MCF 10A (cell line): ENCODE measurements around the gene NFS1. TPM values are rescaled to one million over a fixed set of nuclear protein-coding genes. Genes with fewer than 3 reads are reported as not detected.

Experiments used
- BruUV-seq: library from RNA; stranded (reverse); fragments of 400-500 nt; replicated peaks from 2 replicates; lab custom pipeline; 2021; lab: Mats Ljungman, UMichigan
- CTCF ChIA-PET: fragments of 300-600 bp; sonication (Branson Sonifier 250); formaldehyde crosslinking; extraction: SDS; loops from one replicate; lab custom pipeline; 2021; ENCODE audit warnings: antibody characterized with exemption, inconsistent platforms; lab: Yijun Ruan, JAX
- POLR2A ChIA-PET: fragments of 300-600, 350-650 bp; sonication (Branson Sonifier 250); formaldehyde crosslinking; extraction: SDS; loops from one replicate; lab custom pipeline; 2020; ENCODE audit warnings: antibody characterized with exemption, inconsistent platforms; lab: Yijun Ruan, JAX
- DNase-seq: peaks from one replicate; pipeline ENCODE4 v3.0.0-alpha.2; 2018; ENCODE audit not compliant: unreplicated experiment
- H3K27ac Mint-ChIP-seq: one replicate; pipeline ENCODE4 v1.8.0; 2022; ENCODE audit warnings: mild to moderate bottlenecking, low read depth, mixed read lengths; ENCODE audit not compliant: unreplicated experiment
- H3K27me3 Mint-ChIP-seq: one replicate; pipeline ENCODE4 v1.8.0; 2022; ENCODE audit warnings: mixed read lengths; ENCODE audit not compliant: insufficient read depth, unreplicated experiment
- H3K36me3 Mint-ChIP-seq: one replicate; pipeline ENCODE4 v1.8.0; 2022; ENCODE audit warnings: mild to moderate bottlenecking, moderate library complexity, mixed read lengths; ENCODE audit not compliant: insufficient read depth, unreplicated experiment
- H3K4me1 Mint-ChIP-seq: one replicate; pipeline ENCODE4 v1.8.0; 2022; ENCODE audit warnings: mixed read lengths; ENCODE audit not compliant: insufficient read depth, unreplicated experiment
- H3K4me3 Mint-ChIP-seq: one replicate; pipeline ENCODE4 v1.8.0; 2022; ENCODE audit warnings: mild to moderate bottlenecking, moderate library complexity, mixed read lengths; ENCODE audit not compliant: unreplicated experiment
- H3K9me3 Mint-ChIP-seq: one replicate; pipeline ENCODE4 v1.8.0; 2022; ENCODE audit warnings: mixed read lengths; ENCODE audit not compliant: unreplicated experiment
- CTCF ChIP-seq: fragments of 200-600 bp; IDR thresholded peaks from one replicate; pipeline ENCODE4 v1.8.0; 2022; ENCODE audit warnings: antibody characterized with exemption, mild to moderate bottlenecking; ENCODE audit not compliant: unreplicated experiment
- intact Hi-C: fragments of 100-400 bp; cut with micrococcal nuclease; formaldehyde crosslinking; loops from 2 replicates; pipeline ENCODE4 v1.14.1; 2022
- total RNA-seq: library from RNA; stranded (reverse); gene quantifications from 2 replicates; pipeline ENCODE4 v1.2.3, GENCODE V29; 2022

NFS1 gene
- total RNA-seq, 1 experiment from 2014 or later: 27.6 TPM

- TF ChIP-seq CTCF: no peak
- H3K36me3 Mint-ChIP-seq: peaks cover 36% of the 10 kb centered on the region
- H3K9me3 Mint-ChIP-seq: no peaks in the 10 kb centered on the region
- CTCF ChIA-PET: interaction anchor here (0.5 to 2.4 kb wide), 8 partner anchors 9 to 163 kb away, joined by 3 to 10 read pairs (median 4); no protein-coding TSS in a partner anchor
- no peak for DNase-seq
- POLR2A ChIA-PET: interaction anchor here (0.6 to 6.8 kb wide), 7 partner anchors 9 to 335 kb away, joined by 3 to 124 read pairs (median 3); partner anchors contain the start of genes CPNE1 and RBM12
- no peak overlapping the region for H3K27ac Mint-ChIP-seq
- BruUV-seq: no TSS peak
- H3K4me3 Mint-ChIP-seq: no peak overlapping the region
- H3K4me1 Mint-ChIP-seq: peaks cover 16% of the 10 kb centered on the region
- H3K27me3 Mint-ChIP-seq: no peaks in the 10 kb centered on the region
- intact Hi-C loops: no loop called here
Measured at GRCh38 chr20:35620818-35621559, 78.2 kb downstream of the NFS1 start.

- no peaks in the 10 kb centered on the region for H3K9me3 Mint-ChIP-seq
- peak overlapping the region; percentile 87 for H3K4me3 Mint-ChIP-seq
- peaks cover 12% of the 10 kb centered on the region for H3K4me1 Mint-ChIP-seq
- no peak overlapping the region for H3K27ac Mint-ChIP-seq
- H3K36me3 Mint-ChIP-seq: peaks cover 25% of the 10 kb centered on the region
- BruUV-seq: no TSS peak
- no peaks in the 10 kb centered on the region for H3K27me3 Mint-ChIP-seq
- CTCF ChIA-PET: interaction anchor here (0.5 to 2.4 kb wide), 21 partner anchors 8 to 707 kb away, joined by 3 to 10 read pairs (median 4); partner anchors contain the start of gene ERGIC3
- intact Hi-C loops: loop anchor here (5.0 to 10.0 kb wide), 2 partner anchors 43 to 105 kb away; partner anchors contain the start of genes CPNE1 and RBM12
- POLR2A ChIA-PET: interaction anchor here (0.6 to 6.8 kb wide), 24 partner anchors 8 to 1109 kb away, joined by 3 to 124 read pairs (median 4); partner anchors contain the start of genes CEP250, CPNE1, ERGIC3 and NFS1
- peak; percentile 91 for DNase-seq
- no peak for TF ChIP-seq CTCF
Measured at GRCh38 chr20:35619196-35620095, 79.7 kb downstream of the NFS1 start.

DNA sequence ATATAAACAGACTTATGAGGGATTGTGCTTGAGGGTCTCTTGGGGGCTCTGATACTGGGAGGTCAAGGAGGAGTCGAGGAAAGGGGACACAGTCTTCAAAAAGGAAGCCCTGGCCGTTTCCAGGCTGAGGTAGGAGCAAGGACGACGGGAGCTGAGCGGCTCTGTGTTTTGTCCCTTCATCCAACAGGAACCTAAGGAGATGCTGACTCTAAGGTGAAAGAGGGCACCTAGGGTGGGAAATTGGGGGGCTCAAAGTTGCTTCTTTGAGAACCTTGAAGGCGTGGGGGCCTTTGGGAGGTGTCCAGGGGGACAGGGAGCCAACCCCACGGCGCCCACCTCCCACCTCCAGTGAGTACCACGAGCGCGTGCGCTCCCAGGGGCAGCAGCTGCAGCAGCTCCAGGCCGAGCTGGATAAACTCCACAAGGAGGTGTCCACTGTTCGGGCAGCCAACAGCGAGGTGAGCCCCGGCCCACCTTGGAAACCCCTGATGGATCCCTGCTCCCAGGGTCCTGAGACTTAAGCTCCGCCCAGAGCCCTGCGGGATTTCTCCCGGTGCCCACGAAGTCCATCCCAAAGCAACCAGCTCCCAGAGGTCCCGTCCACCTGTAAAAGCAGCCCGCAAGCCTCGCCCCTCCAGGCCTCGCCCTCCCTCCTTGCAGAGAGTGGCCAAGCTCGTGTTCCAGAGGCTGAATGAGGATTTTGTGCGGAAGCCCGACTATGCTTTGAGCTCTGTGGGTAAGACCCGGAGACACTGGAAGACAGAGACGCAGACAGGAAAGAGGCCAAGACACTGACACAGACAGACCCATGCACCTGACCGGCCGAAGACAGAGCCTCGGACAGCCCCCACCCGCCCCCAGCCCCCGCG is 80.7 kb downstream of the NFS1 start:
- CTCF ChIA-PET: interaction anchor here (0.6 to 2.4 kb wide), 13 partner anchors 9 to 1025 kb away, joined by 3 to 10 read pairs (median 4); partner anchors contain the start of gene ERGIC3
- H3K4me1 Mint-ChIP-seq: peaks cover 12% of the 10 kb centered on the region
- no peaks in the 10 kb centered on the region for H3K27me3 Mint-ChIP-seq
- no TSS peak for BruUV-seq
- peaks cover 18% of the 10 kb centered on the region for H3K36me3 Mint-ChIP-seq
- peak; percentile 49 for DNase-seq
- H3K4me3 Mint-ChIP-seq: peak overlapping the region; percentile 87
- TF ChIP-seq CTCF: no peak
- intact Hi-C loops: loop anchor here (5.0 to 10.0 kb wide), 2 partner anchors 44 to 104 kb away; partner anchors contain the start of genes CPNE1 and RBM12
- POLR2A ChIA-PET: interaction anchor here (0.6 to 6.8 kb wide), 23 partner anchors 9 to 1109 kb away, joined by 3 to 124 read pairs (median 4); partner anchors contain the start of genes CEP250, CPNE1, ERGIC3 and NFS1
- H3K9me3 Mint-ChIP-seq: no peaks in the 10 kb centered on the region
- peak overlapping the region; percentile 86 for H3K27ac Mint-ChIP-seq

Other genes with a start within 250 kb of the NFS1 start
- gene CEP250, start 243.8 kb downstream of the NFS1 start, total RNA-seq: 41.0 and 44.0 TPM in 2 replicates
- gene C20orf173, start 169.7 kb downstream of the NFS1 start, total RNA-seq: not detected in 2 replicates
- 222 and 260 TPM in 2 replicates for gene ERGIC3, start 157.3 kb downstream of the NFS1 start, total RNA-seq
- gene SPAG4, start 83.5 kb downstream of the NFS1 start, total RNA-seq: 0.96 and 1.6 TPM in 2 replicates
- gene CPNE1, start 34.5 kb downstream of the NFS1 start, total RNA-seq: 161 and 194 TPM in 2 replicates
- 60.1 and 64.3 TPM in 2 replicates for gene RBM12, start 34.5 kb downstream of the NFS1 start, total RNA-seq
- gene ROMO1, start 53 bp upstream of the NFS1 start, total RNA-seq: 173 and 192 TPM in 2 replicates
- 380 and 438 TPM in 2 replicates for gene RBM39, start 42.9 kb upstream of the NFS1 start, total RNA-seq
- 64.2 and 74.7 TPM in 2 replicates for gene PHF20, start 72.7 kb upstream of the NFS1 start, total RNA-seq